HCT116 (cell line): ENCODE results near the gene METTL24. TPM values are rescaled to one million over a fixed set of nuclear protein-coding genes. Genes with fewer than 3 reads are reported as not detected.

Source experiments
- ATAC-seq: fragments of 200-7000 bp; cut with Tn5 transposase; 2 replicates; pipeline ENCODE4 v1.9.1; 2020; ENCODE audit warnings: mild to moderate bottlenecking, moderate library complexity
- BruUV-seq: library from RNA; stranded (reverse); fragments of 400-500 nt; replicated peaks from 2 replicates; lab custom pipeline; 2021; lab: Mats Ljungman, UMichigan
- CTCF ChIA-PET: fragments of 300-600 bp; sonication (Branson Sonifier 250); formaldehyde crosslinking; loops from one replicate; lab custom pipeline; 2021; ENCODE audit warnings: antibody characterized with exemption; lab: Charles Lee
- POLR2A ChIA-PET: fragments of 300-600, 350-600 bp; sonication (Branson Sonifier 250); formaldehyde crosslinking; loops from one replicate; lab custom pipeline; 2021; ENCODE audit warnings: antibody characterized with exemption; lab: Charles Lee
- RAD21 ChIA-PET, 2 experiments: fragments of 300-600 bp; sonication (Branson Sonifier 250); formaldehyde crosslinking; loops; one replicate each; lab custom pipeline; 2023; ENCODE audit warnings: low total read pairs in 2 of 2; ENCODE audit not compliant: uncharacterized antibody in 2 of 2, unreplicated experiment in 2 of 2, low non-redundant PET in 1 of 2; lab: Charles Lee
- DNase-seq: peaks from one replicate; pipeline ENCODE4 v3.0.0-alpha.2; 2010; ENCODE audit warnings: low read depth, low spot score
- H2AFZ ChIP-seq: fragments of 200-600 bp; shearing (Covaris generic), sonication (generic); 2 replicates; pipeline ENCODE4 v1.6.1; 2017; ENCODE audit warnings: low read depth, mixed run types, mixed read lengths, antibody characterized with exemption, low read length; ENCODE audit not compliant: poor library complexity, severe bottlenecking
- H3K27ac ChIP-seq: 2 replicates; pipeline ENCODE4 v1.5.1; 2012; ENCODE audit warnings: low read depth, low read length
- H3K27me3 ChIP-seq: fragments of 200-600 bp; sonication (generic); 2 replicates; pipeline ENCODE4 v1.6.1; 2016; ENCODE audit warnings: mixed run types, low read length, mixed read lengths; ENCODE audit not compliant: insufficient read depth
- H3K36me3 ChIP-seq, 2 experiments: fragments of 200-500 bp in 1 of 2; fragments of 200-600 bp in 1 of 2; sonication (Bioruptor generic) in 1 of 2; sonication (generic) in 1 of 2; 2 replicates each; pipeline versions ENCODE4 v1.5.1 to v1.6.1; 2014 to 2016; ENCODE audit warnings: low read length in 2 of 2, inconsistent platforms in 1 of 2, mixed read lengths in 1 of 2, mixed run types in 1 of 2; ENCODE audit not compliant: insufficient read depth in 2 of 2, control insufficient read depth in 1 of 2
- H3K4me1 ChIP-seq, 2 experiments: fragments of 200-600 bp in 1 of 2; sonication (generic) in 1 of 2; 2 replicates each; pipeline versions ENCODE4 v1.5.1 to v1.6.1; 2012 to 2017; ENCODE audit warnings: low read length in 2 of 2, inconsistent platforms in 1 of 2, mild to moderate bottlenecking in 1 of 2, mixed read lengths in 1 of 2, mixed run types in 1 of 2, moderate library complexity in 1 of 2; ENCODE audit not compliant: insufficient read depth in 2 of 2, control insufficient read depth in 1 of 2
- H3K4me2 ChIP-seq: fragments of 200-600 bp; sonication (generic); 2 replicates; pipeline ENCODE4 v1.6.1; 2017; ENCODE audit warnings: mixed run types, low read length, mixed read lengths
- H3K4me3 ChIP-seq, 2 experiments: fragments of 200-600 bp in 1 of 2; sonication (generic) in 1 of 2; replicated peaks in 1 of 2; 2 replicates each; pipeline ENCODE4 v1.5.1; 2011 to 2016; ENCODE audit warnings: low read length in 2 of 2, control low read depth in 1 of 2, low read depth in 1 of 2, mild to moderate bottlenecking in 1 of 2, mixed read lengths in 1 of 2, mixed run types in 1 of 2
- H3K79me2 ChIP-seq: fragments of 200-600 bp; sonication (generic); 2 replicates; pipeline ENCODE4 v1.6.1; 2017; ENCODE audit warnings: mild to moderate bottlenecking, mixed run types, low read length, moderate library complexity, mixed read lengths; ENCODE audit not compliant: insufficient read depth
- H3K9ac ChIP-seq: fragments of 200-600 bp; sonication (generic); 2 replicates; pipeline ENCODE4 v1.6.1; 2016; ENCODE audit warnings: low read length, mixed read lengths
- H3K9me2 ChIP-seq: fragments of 200-600 bp; sonication (generic), shearing (Covaris generic); 2 replicates; pipeline ENCODE4 v1.6.1; 2017; ENCODE audit warnings: mixed run types, mild to moderate bottlenecking, moderate library complexity; ENCODE audit not compliant: insufficient read depth
- H3K9me3 ChIP-seq, 2 experiments: fragments of 200-500 bp in 1 of 2; fragments of 200-600 bp in 1 of 2; sonication (Bioruptor generic) in 1 of 2; sonication (generic) in 1 of 2; 2 replicates each; pipeline ENCODE4 v1.6.1; 2014 to 2017; ENCODE audit warnings: low read length in 2 of 2, mixed read lengths in 2 of 2, inconsistent platforms in 1 of 2, low read depth in 1 of 2, mild to moderate bottlenecking in 1 of 2, mixed run types in 1 of 2, moderate library complexity in 1 of 2; ENCODE audit not compliant: control insufficient read depth in 1 of 2, insufficient read depth in 1 of 2
- H4K20me1 ChIP-seq: fragments of 200-600 bp; sonication (generic), shearing (Covaris generic); 2 replicates; pipeline ENCODE4 v1.6.1; 2017; ENCODE audit warnings: mixed run types, mild to moderate bottlenecking, moderate library complexity; ENCODE audit not compliant: insufficient read depth
- CTCF ChIP-seq, 3 experiments: fragments of 200-600 bp in 1 of 3; sonication (generic) in 1 of 3; IDR thresholded peaks in 2 of 3; conservative IDR thresholded peaks in 1 of 3; 2 replicates each; pipeline ENCODE4 v1.5.1; 2012 to 2017; ENCODE audit warnings: low read depth in 2 of 3, low read length in 2 of 3, antibody characterized with exemption in 1 of 3, borderline replicate concordance in 1 of 3, control low read depth in 1 of 3, mild to moderate bottlenecking in 1 of 3, mixed read lengths in 1 of 3, mixed run types in 1 of 3, moderate library complexity in 1 of 3; ENCODE audit not compliant: insufficient read depth in 1 of 3
- EGR1 ChIP-seq: IDR thresholded peaks from 2 replicates; pipeline ENCODE4 v1.6.1; 2012; ENCODE audit warnings: low read depth
- MAX ChIP-seq: IDR thresholded peaks from 2 replicates; pipeline ENCODE4 v1.6.1; 2012
- POLR2AphosphoS5 ChIP-seq: IDR thresholded peaks from 2 replicates; pipeline ENCODE4 v1.6.1; 2011; ENCODE audit warnings: mild to moderate bottlenecking, low read depth, low read length, moderate library complexity
- SIN3A ChIP-seq: IDR thresholded peaks from 2 replicates; pipeline ENCODE4 v1.6.1; 2012; ENCODE audit warnings: low read depth
- YY1 ChIP-seq: IDR thresholded peaks from 2 replicates; pipeline ENCODE4 v1.6.1; 2011; ENCODE audit warnings: low read length, low read depth, moderate library complexity, mild to moderate bottlenecking; ENCODE audit not compliant: insufficient replicate concordance; ENCODE audit errors: extremely low read depth
- ZBTB33 ChIP-seq: IDR thresholded peaks from 2 replicates; pipeline ENCODE4 v1.6.1; 2011; ENCODE audit warnings: mild to moderate bottlenecking, low read length, moderate library complexity; ENCODE audit not compliant: insufficient replicate concordance; ENCODE audit errors: extremely low read depth
- ZNF274 ChIP-seq: fragments of 200-500 bp; sonication (Bioruptor generic); IDR thresholded peaks from 2 replicates; pipeline ENCODE4 v1.6.1; 2014; ENCODE audit warnings: mild to moderate bottlenecking, low read depth, low read length, inconsistent platforms
- intact Hi-C: fragments of 100-400 bp; cut with micrococcal nuclease; formaldehyde crosslinking; loops from 2 replicates; pipeline ENCODE4 v1.10.0; 2022
- total RNA-seq: library from RNA; stranded (reverse); gene quantifications from one replicate; pipeline ENCODE4 v1.2.1, GENCODE V29; 2021; ENCODE audit not compliant: unreplicated experiment

METTL24 gene
- total RNA-seq, 1 experiment from 2014 or later: not detected

GRCh38 chr6:110401585-110402176, 43.5 kb upstream of the METTL24 start:
- intact Hi-C loops: no loop called here
- no peaks in the 10 kb centered on the region for H3K36me3 ChIP-seq
- ATAC-seq (no peak), DNase-seq (no peak)
- H4K20me1 ChIP-seq: no peaks in the 10 kb centered on the region
- ChIA-PET POLR2A (no interaction called here), RAD21 (no interaction called here), CTCF (no interaction called here)
- H3K4me2 ChIP-seq: no peak overlapping the region
- H3K27ac ChIP-seq: no peak overlapping the region
- no peaks in the 10 kb centered on the region for H3K27me3 ChIP-seq
- H3K4me3 ChIP-seq: no peak overlapping the region
- H3K9me3 ChIP-seq: no peaks in the 10 kb centered on the region
- H3K9ac ChIP-seq: no peak overlapping the region
- no TSS peak for BruUV-seq
- peaks cover 7 to 12% of the 10 kb centered on the region in 2 experiments for H3K4me1 ChIP-seq
- H3K79me2 ChIP-seq: no peaks in the 10 kb centered on the region
- no peak overlapping the region for H2AFZ ChIP-seq
- no peaks in the 10 kb centered on the region for H3K9me2 ChIP-seq
- TF ChIP-seq EGR1: no peak
- no peak for TF ChIP-seq POLR2AphosphoS5
- TF ChIP-seq YY1: no peak
- TF ChIP-seq MAX: no peak
- TF ChIP-seq CTCF (IDR thresholded peaks at IDR 0.05 in 2 of 3, conservative IDR thresholded peaks at IDR 0.05 in 1 of 3; ENCODE audit: borderline replicate concordance in 1 of 3, insufficient read depth in 1 of 3, low read depth in 2 of 3, low read length in 2 of 3): no peak

GRCh38 chr6:110400208-110400607, 42.1 kb upstream of the METTL24 start:
- Histone ChIP-seq H2AFZ (no peak overlapping the region), H3K9ac (no peak overlapping the region), H3K9me2 (no peaks in the 10 kb centered on the region), H3K4me2 (no peak overlapping the region), H3K9me3 (no peaks in the 10 kb centered on the region), H3K4me3 (no peak overlapping the region), H3K27ac (no peak overlapping the region), H3K27me3 (no peaks in the 10 kb centered on the region), H3K36me3 (no peaks in the 10 kb centered on the region), H4K20me1 (no peaks in the 10 kb centered on the region), H3K4me1 (peaks cover 7 to 12% of the 10 kb centered on the region in 2 experiments), H3K79me2 (no peaks in the 10 kb centered on the region)
- RAD21 ChIA-PET: no interaction called here
- CTCF ChIA-PET: no interaction called here
- BruUV-seq: no TSS peak
- DNase-seq (no peak), ATAC-seq (no peak)
- no peak for TF ChIP-seq SIN3A
- TF ChIP-seq CTCF (IDR thresholded peaks at IDR 0.05 in 2 of 3, conservative IDR thresholded peaks at IDR 0.05 in 1 of 3; ENCODE audit: borderline replicate concordance in 1 of 3, insufficient read depth in 1 of 3, low read depth in 2 of 3, low read length in 2 of 3): no peak
- no peak for TF ChIP-seq ZNF274
- no peak for TF ChIP-seq ZBTB33
- no peak for TF ChIP-seq MAX
- intact Hi-C loops: no loop called here
- POLR2A ChIA-PET: no interaction called here
